DND-41 (cell line): ENCODE results near the gene POLR3B.

ENCODE experiments used
- EZH2 ChIP-seq: IDR thresholded peaks from 3 replicates; pipeline ENCODE4 v1.6.1; 2012; ENCODE audit warnings: borderline replicate concordance, low read depth, mild to moderate bottlenecking, moderate library complexity, low read length, inconsistent platforms; ENCODE audit not compliant: severe bottlenecking
- TF ChIP-seq, protein P1 (sequence below): IDR thresholded peaks from 2 replicates; pipeline ENCODE4 v1.5.1; 2012; ENCODE audit warnings: borderline replicate concordance, low read length, moderate library complexity, mild to moderate bottlenecking; ENCODE audit not compliant: poor library complexity, severe bottlenecking; ENCODE audit errors: extremely low read depth

DNA sequence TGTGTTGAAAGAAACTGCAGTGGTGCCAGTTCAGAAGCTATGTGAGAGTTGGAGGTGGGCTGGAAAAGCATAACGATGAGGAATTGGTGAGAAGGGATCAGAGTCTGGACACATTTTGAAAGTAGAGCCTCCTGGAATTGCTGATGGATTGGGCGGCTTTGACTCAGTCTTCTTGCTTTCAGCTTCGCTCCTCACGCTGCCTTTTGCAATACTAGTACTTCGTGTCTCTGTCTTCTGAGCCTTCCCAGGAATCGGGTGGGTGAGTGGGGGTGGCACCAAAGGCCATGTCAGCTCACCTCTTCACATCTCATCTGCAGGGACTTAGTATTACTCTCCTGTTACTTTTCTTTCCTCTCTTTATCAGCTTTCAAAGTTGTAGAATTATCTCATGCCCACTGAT is 123.7 kb downstream of the POLR3B start:
- TF ChIP-seq, protein P1, sequence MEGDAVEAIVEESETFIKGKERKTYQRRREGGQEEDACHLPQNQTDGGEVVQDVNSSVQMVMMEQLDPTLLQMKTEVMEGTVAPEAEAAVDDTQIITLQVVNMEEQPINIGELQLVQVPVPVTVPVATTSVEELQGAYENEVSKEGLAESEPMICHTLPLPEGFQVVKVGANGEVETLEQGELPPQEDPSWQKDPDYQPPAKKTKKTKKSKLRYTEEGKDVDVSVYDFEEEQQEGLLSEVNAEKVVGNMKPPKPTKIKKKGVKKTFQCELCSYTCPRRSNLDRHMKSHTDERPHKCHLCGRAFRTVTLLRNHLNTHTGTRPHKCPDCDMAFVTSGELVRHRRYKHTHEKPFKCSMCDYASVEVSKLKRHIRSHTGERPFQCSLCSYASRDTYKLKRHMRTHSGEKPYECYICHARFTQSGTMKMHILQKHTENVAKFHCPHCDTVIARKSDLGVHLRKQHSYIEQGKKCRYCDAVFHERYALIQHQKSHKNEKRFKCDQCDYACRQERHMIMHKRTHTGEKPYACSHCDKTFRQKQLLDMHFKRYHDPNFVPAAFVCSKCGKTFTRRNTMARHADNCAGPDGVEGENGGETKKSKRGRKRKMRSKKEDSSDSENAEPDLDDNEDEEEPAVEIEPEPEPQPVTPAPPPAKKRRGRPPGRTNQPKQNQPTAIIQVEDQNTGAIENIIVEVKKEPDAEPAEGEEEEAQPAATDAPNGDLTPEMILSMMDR: no peak
- TF ChIP-seq EZH2: no peak
